Right cardiac atrium (tissue), 5 donors: ENCODE results near the gene CYB5B. TPM values are rescaled to one million over a fixed set of nuclear protein-coding genes. Genes with fewer than 3 reads are reported as not detected.
"Not testable (repeated sequence)": the region's sequence is repeated elsewhere in the genome, so short reads cannot be mapped to it uniquely, and the experiment has no call there.

ENCODE experiments used
- ATAC-seq, 2 donors: fragments of 200-7000 bp; cut with Tn5 transposase; one replicate each; pipeline versions ENCODE4 v1.8.0 to v1.9.1; 2020; ENCODE audit warnings: moderate library complexity in 2 of 2, mild to moderate bottlenecking in 1 of 2
- DNase-seq, 3 donors: peaks; one replicate each; pipeline ENCODE4 v3.0.0-alpha.2; 2020
- H3K27ac ChIP-seq: one replicate; pipeline ENCODE4 v1.5.1; 2013; ENCODE audit warnings: mild to moderate bottlenecking, low read length, control low read depth, moderate library complexity
- H3K27me3 ChIP-seq: one replicate; pipeline ENCODE4 v1.6.1; 2013; ENCODE audit not compliant: control insufficient read depth, insufficient read depth
- H3K4me1 ChIP-seq: one replicate; pipeline ENCODE4 v1.6.1; 2013; ENCODE audit warnings: low read length; ENCODE audit not compliant: control insufficient read depth, insufficient read depth
- H3K4me3 ChIP-seq: one replicate; pipeline ENCODE4 v1.5.1; 2013; ENCODE audit warnings: low read length, control low read depth
- H3K9me3 ChIP-seq: one replicate; pipeline ENCODE4 v1.6.1; 2013; ENCODE audit warnings: low read length; ENCODE audit not compliant: control insufficient read depth
- WGBS: extraction: QIAGEN DNeasy Blood & Tissue Kit; methylation state at CpG from one replicate; pipeline ENCODE4 v1.1.7; 2013; 5-methylcytosine and 5-hydroxymethylcytosine counted together
- intact Hi-C, 4 donors: fragments of 100-400 bp; cut with DNase I; formaldehyde crosslinking; loops; one replicate each; pipeline versions ENCODE4 v1.11.0 to v1.14.0; 2022 to 2023
- polyA plus RNA-seq: library from polyadenylated mRNA; stranded (reverse); fragments of 200-250 nt; gene quantifications from one replicate; pipeline ENCODE4 v1.2.3, GENCODE V29; 2013
- total RNA-seq, 4 donors: library from RNA; stranded (reverse); fragmentation: NEBNext Ultra II Directional; extraction: Animal tissue kit (Norgen Biotek cat#: 25700); gene quantifications; one replicate each; pipeline ENCODE4 v1.2.1, GENCODE V29; 2021
- donor health status: healthy with polysubstance abuse.
- donor health status: DM: no; HTN: yes; CAD: no.
- donor health status: DM: no; HTN: no; CAD: no.
- donor health status: DM: no; HTN: yes; CAD: no; lungs with severe emphysema.
- donor health status: DM: yes; HTN: yes; CAD: no.

Gene CYB5B
- total and polyA plus RNA-seq, 5 donors, result 63.9 to 68.7 (median 65.6) TPM

GRCh38 chr16:69431948-69432468 lies 7.6 kb downstream of the CYB5B start:
- WGBS, result 93% methylated on average over 2 of the region's 2 CpGs

DNA sequence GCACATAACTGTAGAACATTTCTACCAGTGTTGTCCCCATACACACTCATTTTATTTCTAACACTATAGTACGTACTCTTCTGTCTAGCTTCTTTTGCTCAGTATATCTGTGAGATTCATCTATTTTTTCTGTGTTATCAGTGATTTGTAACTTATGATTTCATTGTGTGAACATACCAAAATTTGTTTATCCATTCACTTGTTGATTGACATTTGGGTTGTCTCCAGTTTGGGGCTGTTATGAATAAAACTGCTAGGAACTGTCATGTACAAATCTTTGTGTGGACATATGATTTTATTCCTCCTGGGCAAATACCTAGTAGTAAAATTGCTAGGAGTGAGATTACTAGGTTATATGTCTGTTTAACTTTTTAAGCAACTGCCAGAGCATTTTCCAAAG lies 9.6 kb downstream of the CYB5B start:
- DNase-seq (no peak), ATAC-seq (no peak)
- 96% methylated on average over 1 of the region's 1 CpG for WGBS
- no peaks in the 10 kb centered on the region for H3K9me3 ChIP-seq
- intact Hi-C loops, result no loop called here
- H3K4me3 ChIP-seq, result no peak overlapping the region
- no peaks in the 10 kb centered on the region for H3K27me3 ChIP-seq
- no peak overlapping the region for H3K27ac ChIP-seq
- no peaks in the 10 kb centered on the region for H3K4me1 ChIP-seq

More at GRCh38 chr16:69431948-69432468, 7.6 kb downstream of the CYB5B start:
- no peaks in the 10 kb centered on the region for H3K9me3 ChIP-seq
- intact Hi-C loops, result no loop called here
- DNase-seq (no peak), ATAC-seq (no peak)
- no peaks in the 10 kb centered on the region for H3K27me3 ChIP-seq
- H3K27ac ChIP-seq, result no peak overlapping the region
- H3K4me3 ChIP-seq, result no peak overlapping the region
- H3K4me1 ChIP-seq, result no peaks in the 10 kb centered on the region

DNA sequence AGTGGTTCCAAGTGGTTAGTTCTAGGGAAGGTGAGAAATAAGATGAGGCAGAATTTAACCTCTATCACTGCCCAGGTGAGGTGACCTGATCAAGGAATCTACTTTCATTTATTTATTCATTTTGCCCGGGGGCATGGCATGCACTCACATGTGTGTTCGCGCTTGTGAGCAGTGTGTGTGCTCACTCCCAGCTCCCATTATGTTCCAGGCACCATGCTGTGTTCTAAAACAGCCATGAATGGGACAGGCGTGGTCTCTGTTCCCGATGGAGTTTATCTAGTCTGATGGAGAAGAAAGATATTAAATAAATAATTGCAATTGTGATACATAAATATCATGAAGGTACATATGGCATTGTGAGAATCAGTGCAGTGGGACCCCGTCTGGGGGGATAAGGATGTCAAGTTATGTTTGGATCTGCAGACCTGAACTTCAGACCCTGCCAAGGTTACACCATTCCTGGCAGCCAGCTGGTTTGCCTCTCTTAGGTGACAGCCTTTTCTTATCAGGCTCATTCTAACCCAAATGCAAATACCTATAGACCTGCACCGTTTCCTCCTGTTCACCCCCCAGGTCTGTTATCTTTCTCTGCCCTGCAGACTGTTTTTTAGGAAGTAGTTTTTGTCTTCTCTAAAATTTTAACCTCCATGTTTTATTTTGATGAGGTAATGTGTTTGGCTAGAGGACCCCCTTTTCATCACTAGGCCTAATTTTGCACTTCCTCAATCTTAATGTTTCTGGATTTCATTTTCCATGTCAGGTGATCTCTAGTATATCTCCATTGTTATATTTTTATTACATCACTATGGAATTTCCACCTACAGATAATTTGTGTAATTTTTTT lies 11.8 kb downstream of the CYB5B start:
- intact Hi-C loops, result no loop called here
- DNase-seq (no peak), ATAC-seq (no peak)
- Histone ChIP-seq H3K27ac (no peak overlapping the region), H3K9me3 (no peaks in the 10 kb centered on the region), H3K4me1 (no peaks in the 10 kb centered on the region), H3K4me3 (no peak overlapping the region), H3K27me3 (no peaks in the 10 kb centered on the region)
- 71% methylated on average over 7 of the region's 7 CpGs for WGBS

GRCh38 chr16:69436896-69437295 lies 12.5 kb downstream of the CYB5B start:
- no peak overlapping the region for H3K27ac ChIP-seq
- H3K9me3 ChIP-seq, result no peaks in the 10 kb centered on the region
- no peak for DNase-seq
- no peak for ATAC-seq
- H3K27me3 ChIP-seq, result no peaks in the 10 kb centered on the region
- 56% methylated on average over 2 of the region's 2 CpGs for WGBS
- intact Hi-C loops, result no loop called here
- H3K4me3 ChIP-seq, result no peak overlapping the region
- H3K4me1 ChIP-seq, result no peaks in the 10 kb centered on the region

DNA sequence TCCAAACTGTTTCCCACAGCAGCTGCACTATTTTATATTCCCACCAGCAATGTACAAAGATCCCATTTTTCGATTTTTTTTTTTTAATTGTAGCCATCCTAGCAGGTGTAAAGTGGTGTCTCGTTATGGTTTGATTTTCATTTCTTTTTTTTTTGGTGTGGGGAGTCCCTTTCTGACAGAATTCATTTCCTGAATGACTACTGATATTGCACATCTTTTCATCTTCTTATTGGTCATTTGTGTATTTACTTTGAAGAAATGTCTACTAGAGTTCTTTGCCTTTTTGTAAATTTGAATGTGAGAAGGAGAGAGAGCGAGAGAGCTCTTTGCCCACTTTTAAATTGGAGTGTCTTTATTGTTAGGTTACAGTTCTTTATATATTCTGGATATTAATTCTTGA lies 14.0 kb downstream of the CYB5B start:
- no peak overlapping the region for H3K27ac ChIP-seq
- H3K9me3 ChIP-seq, result no peaks in the 10 kb centered on the region
- no peaks in the 10 kb centered on the region for H3K27me3 ChIP-seq
- no peaks in the 10 kb centered on the region for H3K4me1 ChIP-seq
- DNase-seq, result no peak
- ATAC-seq, result no peak
- H3K4me3 ChIP-seq, result no peak overlapping the region
- intact Hi-C loops, result no loop called here
- WGBS, result 89% methylated on average over 3 of the region's 3 CpGs

DNA sequence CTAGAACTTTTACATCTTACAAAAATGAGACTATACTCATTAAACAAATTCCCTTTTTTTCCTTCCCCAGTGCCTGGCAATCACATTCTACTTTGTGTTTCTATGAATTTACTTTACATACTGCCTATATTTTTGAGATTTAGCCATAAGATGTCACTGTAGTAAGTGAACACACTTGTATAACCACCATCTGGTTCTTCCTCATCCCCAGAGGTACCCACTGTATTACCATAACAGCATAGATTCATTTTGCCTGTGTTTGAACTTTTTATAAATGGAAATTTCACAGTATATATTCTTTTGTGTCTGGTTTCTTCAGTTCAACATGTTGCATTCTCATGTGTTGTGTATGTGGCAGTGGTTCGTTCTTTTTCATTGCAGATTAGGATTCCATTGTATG lies 15.8 kb downstream of the CYB5B start:
- no peaks in the 10 kb centered on the region for H3K27me3 ChIP-seq
- H3K27ac ChIP-seq, result no peak overlapping the region
- H3K4me3 ChIP-seq, result no peak overlapping the region
- peaks cover 2% of the 10 kb centered on the region for H3K4me1 ChIP-seq
- DNase-seq (no peak), ATAC-seq (no peak)
- intact Hi-C loops, result no loop called here
- H3K9me3 ChIP-seq, result no peaks in the 10 kb centered on the region
- WGBS, result 49% methylated on average over 1 of the region's 1 CpG

DNA sequence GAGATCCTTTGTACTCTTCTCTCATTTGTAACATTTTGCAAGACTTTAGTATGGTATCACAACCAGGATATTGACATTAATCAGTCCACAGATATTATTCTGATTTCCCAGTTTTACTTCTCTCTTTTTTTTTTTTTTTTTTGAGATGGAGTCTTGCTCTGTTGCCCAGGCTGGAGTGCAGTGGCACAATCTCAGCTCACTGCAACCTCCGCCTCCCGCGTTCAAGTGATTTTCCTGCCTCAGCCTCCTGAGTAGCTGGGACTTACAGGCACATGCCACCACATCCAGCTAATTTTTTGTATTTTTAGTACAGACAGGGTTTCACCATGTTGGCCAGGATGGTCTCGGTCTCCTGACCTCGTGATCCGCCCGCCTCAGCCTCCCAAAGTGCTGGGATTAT lies 16.6 kb downstream of the CYB5B start:
- WGBS, result 95% methylated on average over 7 of the region's 7 CpGs
- H3K27ac ChIP-seq, H3K9me3 ChIP-seq, H3K4me1 ChIP-seq, H3K27me3 ChIP-seq, H3K4me3 ChIP-seq, intact Hi-C loops, ATAC-seq, DNase-seq: not testable (repeated sequence)

- no peaks in the 10 kb centered on the region for H3K9me3 ChIP-seq
- intact Hi-C loops, result no loop called here
- H3K27me3 ChIP-seq, result no peaks in the 10 kb centered on the region
- peaks cover 6% of the 10 kb centered on the region for H3K4me1 ChIP-seq
- H3K4me3 ChIP-seq, result peak overlapping the region; percentile 37
- DNase-seq, result peak in 1 of 3 donors; percentile 71
- WGBS, result 33% methylated on average over 12 of the region's 12 CpGs
- peak overlapping the region; percentile 96 for H3K27ac ChIP-seq
- ATAC-seq, result peak; percentile 66 to 79
Observed at GRCh38 chr16:69443927-69444631, 19.7 kb downstream of the CYB5B start.

DNA sequence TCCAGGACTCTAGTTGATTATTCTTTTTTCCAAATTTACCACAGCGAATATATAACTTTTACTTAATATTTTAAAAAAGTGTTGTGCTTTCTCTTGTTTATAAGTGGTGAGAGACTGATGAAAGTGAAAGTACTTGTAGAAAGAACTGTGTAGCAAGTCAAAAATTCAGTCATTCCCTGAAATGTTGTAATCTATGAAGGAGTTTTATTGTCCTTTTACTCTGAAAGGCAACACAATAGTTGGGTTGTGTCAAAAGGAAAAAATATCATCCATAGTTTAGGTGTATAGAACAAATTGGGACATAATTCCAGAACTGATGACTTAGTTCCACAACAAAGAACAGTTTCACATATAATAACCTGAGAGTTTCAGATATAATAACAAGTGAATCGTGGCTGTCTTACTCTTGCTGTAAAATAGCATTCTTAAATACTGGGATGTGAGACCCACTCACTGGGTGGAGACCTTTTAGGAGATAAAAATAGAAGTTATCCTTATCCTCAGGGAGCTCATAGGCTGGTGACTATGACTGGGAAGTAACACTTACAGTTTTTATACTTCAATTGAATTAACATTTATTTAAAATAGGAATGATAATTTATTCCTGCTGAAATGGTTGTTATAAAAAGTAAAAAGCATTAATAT lies 20.6 kb downstream of the CYB5B start:
- Histone ChIP-seq H3K4me3 (peak overlapping the region; percentile 37), H3K9me3 (no peaks in the 10 kb centered on the region), H3K4me1 (peaks cover 6% of the 10 kb centered on the region), H3K27ac (no peak overlapping the region), H3K27me3 (no peaks in the 10 kb centered on the region)
- DNase-seq (no peak), ATAC-seq (peak; percentile 49 to 52)
- whole genome bisulfite sequencing, result 32% methylated on average over 2 of the region's 2 CpGs
- intact Hi-C loops, result no loop called here

GRCh38 chr16:69448470-69449193 lies 24.2 kb downstream of the CYB5B start:
- 48% methylated on average over 3 of the region's 3 CpGs for WGBS
- H3K27me3 ChIP-seq, result no peaks in the 10 kb centered on the region
- peak; percentile 25 to 45 for ATAC-seq
- intact Hi-C loops, result no loop called here
- H3K27ac ChIP-seq, result peak overlapping the region; percentile 72
- DNase-seq, result no peak
- H3K9me3 ChIP-seq, result no peaks in the 10 kb centered on the region
- no peak overlapping the region for H3K4me3 ChIP-seq
- peaks cover 6% of the 10 kb centered on the region for H3K4me1 ChIP-seq
